ENCODE results near the gene TMEM190.

The TMEM190 gene

GRCh38 chr19:55382522-55383054 lies 6.0 kb downstream of the TMEM190 start:
- Mint-ChIP-seq H3K4me3 (peak overlapping the region; percentile 69 to 80 (median 80)), H3K9me3 (no peaks in the 10 kb centered on the region), H3K4me1 (peaks cover 36% of the 10 kb centered on the region), H3K36me3 (ENCODE audit: low read depth) (peaks cover 15% of the 10 kb centered on the region), H3K27ac (peak overlapping the region in 2 of 3 experiments; percentile 17 to 35), H3K27me3 (ENCODE audit: low read depth) (peaks cover 11% of the 10 kb centered on the region)
- no peak for TF ChIP-seq CTCF (IDR thresholded peaks at IDR 0.05; ENCODE audit: unreplicated experiment in 3 of 3)

DNA sequence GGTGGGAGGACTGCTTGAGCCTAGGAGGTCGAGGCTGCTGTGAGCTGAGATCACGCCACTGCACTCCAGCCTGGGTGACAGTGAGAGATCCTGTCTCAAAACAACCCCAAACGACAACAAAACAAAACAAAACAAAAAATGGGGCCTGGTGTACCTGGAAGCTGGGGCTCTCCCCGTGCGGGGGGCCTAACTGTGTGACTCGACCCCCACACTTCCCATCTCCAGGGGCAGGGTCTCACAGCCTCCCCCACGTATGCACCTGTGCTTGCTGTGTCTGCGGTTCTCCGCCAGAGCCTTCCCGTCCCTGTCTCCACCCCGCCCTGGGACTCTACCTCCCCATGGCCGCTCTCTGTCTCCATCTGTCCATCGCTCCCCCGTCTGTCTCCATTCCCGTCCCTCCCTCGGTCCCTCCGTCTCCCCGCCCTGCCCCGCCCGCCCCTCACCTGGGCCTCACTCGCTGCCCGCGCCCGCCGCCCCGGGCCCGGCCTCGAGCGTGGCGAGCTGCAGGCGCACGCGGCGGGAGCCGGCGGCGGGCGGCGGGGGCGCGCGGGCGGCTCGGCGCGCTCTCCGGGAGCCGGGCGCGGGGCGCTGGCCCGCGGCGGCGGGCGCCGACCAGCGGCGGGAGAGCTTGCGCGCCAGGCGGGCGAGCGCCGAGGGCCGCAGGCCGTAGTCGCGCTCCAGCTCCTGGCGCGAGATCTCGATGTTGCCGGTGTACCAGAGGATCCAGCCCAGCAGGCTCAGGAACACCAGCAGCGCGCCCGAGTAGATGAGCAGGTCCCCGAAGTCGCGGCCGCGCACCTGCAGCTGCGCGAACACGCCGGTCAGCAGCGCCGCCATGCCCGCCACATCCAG lies 6.9 kb downstream of the TMEM190 start:
- H3K27ac Mint-ChIP-seq = peak overlapping the region in 1 of 3 experiments; percentile 72
- TF ChIP-seq CTCF (IDR thresholded peaks at IDR 0.05; ENCODE audit: unreplicated experiment in 3 of 3) = peak in 1 of 3 experiments; percentile 27
- peak overlapping the region; percentile 69 to 80 (median 80) for H3K4me3 Mint-ChIP-seq
- H3K4me1 Mint-ChIP-seq = peaks cover 40% of the 10 kb centered on the region
- peaks cover 6% of the 10 kb centered on the region for H3K27me3 Mint-ChIP-seq (ENCODE audit: low read depth)
- H3K9me3 Mint-ChIP-seq = no peaks in the 10 kb centered on the region
- peaks cover 20% of the 10 kb centered on the region for H3K36me3 Mint-ChIP-seq (ENCODE audit: low read depth)

- H3K4me3 Mint-ChIP-seq = peak within 1 kb of the TSS; percentile 100
- H3K36me3 Mint-ChIP-seq (ENCODE audit: low read depth) = peaks cover 22% of the 10 kb centered on the region
- no peak for TF ChIP-seq CTCF (IDR thresholded peaks at IDR 0.05; ENCODE audit: unreplicated experiment in 3 of 3)
- no peaks in the 10 kb centered on the region for H3K9me3 Mint-ChIP-seq
- H3K27me3 Mint-ChIP-seq (ENCODE audit: low read depth) = peaks cover 6% of the 10 kb centered on the region
- peaks cover 40% of the 10 kb centered on the region for H3K4me1 Mint-ChIP-seq
- peak within 1 kb of the TSS; percentile 92 to 98 (median 98) for H3K27ac Mint-ChIP-seq
Measured at GRCh38 chr19:55384131-55384919, 7.7 kb downstream of the TMEM190 start, which contains the start of gene TMEM238. Gene TMEM238 (minus strand): TSS chr19:55384292. CDS start chr19:55384259, 33 bp downstream.

DNA sequence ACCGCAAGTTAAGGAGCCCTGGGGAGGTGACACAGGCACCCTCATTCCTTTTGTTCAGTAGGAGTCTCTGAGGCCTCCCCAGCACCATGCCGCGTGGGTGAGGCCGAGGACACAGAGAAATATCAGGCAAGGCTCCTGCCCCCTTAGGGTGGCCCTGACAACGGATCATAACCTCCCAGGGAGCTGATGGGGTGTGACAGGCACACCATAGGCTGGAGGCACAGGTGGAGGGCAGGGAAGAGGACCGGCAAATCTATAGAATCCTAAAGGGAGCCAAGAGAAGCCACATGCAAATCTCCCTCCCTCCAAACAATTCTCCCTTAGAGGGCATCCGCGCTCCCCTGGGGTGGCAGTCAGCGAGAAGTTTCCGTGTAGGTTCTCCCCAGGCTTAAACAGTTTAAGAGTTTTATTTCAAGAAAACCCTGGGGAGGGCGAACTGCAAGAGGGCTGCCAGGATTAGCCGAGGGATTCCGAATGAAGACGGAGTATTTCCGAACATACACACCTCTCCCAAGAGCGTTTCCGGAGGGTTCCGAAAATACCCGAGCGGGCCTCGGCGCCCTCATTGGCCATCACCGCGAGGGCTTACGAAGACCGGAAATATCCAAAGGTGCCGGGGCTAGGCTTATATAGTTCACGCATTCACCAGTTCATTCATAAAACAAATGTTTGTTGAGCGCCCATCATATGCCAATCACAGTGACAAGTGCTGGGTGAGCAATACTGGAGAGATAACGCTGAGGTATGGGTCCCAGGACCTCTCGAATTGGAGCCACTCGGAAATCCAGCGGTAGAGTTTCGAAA lies 8.5 kb downstream of the TMEM190 start:
- Mint-ChIP-seq H3K27ac (peak overlapping the region; percentile 92 to 98 (median 98)), H3K4me3 (peak overlapping the region; percentile 100), H3K4me1 (peaks cover 44% of the 10 kb centered on the region), H3K9me3 (no peaks in the 10 kb centered on the region), H3K36me3 (ENCODE audit: low read depth) (peaks cover 29% of the 10 kb centered on the region), H3K27me3 (ENCODE audit: low read depth) (peaks cover 6% of the 10 kb centered on the region)
- TF ChIP-seq CTCF (IDR thresholded peaks at IDR 0.05; ENCODE audit: unreplicated experiment in 3 of 3) = no peak

DNA sequence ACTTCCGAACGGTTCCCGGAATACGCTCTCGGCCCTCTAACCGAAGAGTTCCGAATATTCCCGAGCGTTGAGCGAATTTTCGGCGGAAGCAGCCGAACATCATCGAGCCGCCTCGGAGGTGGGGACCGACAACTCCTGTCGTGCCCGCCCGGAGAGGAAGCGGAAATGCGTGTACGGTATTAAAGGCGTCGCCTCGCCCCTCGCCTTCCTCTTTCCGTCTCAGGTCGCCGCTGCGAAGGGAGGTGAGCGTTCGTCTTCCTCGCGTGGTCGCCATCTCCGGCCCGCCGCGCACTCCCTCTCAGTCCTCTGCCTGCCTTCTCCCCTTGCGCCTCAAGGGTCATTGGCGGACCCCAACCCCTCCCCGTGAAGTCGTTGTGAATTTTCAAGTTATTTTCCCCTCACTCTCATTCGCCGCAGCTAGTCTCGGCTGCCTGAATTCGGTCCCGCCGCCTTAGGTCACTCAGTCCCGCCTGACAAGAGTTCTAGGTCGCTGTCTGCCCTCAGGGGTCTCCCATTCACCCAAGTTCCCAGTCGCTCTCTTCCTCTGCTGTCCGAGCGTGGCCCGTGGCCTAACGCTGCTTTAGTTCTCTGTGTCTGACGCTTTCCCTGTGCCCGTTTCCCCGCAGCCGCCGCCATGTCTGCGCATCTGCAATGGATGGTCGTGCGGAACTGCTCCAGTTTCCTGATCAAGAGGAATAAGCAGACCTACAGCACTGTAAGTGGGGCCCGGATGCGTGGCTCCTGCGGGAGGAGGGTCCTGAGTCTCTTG lies 9.3 kb downstream of the TMEM190 start, which contains the start of gene RPL28:
Gene RPL28 (plus strand): TSS at position 209 of the 769 bp plus-strand sequence. CDS start 426 bp downstream, at position 635.
- peaks cover 35% of the 10 kb centered on the region for H3K36me3 Mint-ChIP-seq (ENCODE audit: low read depth)
- H3K4me3 Mint-ChIP-seq = peak within 1 kb of the TSS; percentile 100
- H3K9me3 Mint-ChIP-seq = no peaks in the 10 kb centered on the region
- no peak for TF ChIP-seq CTCF (IDR thresholded peaks at IDR 0.05; ENCODE audit: unreplicated experiment in 3 of 3)
- H3K27ac Mint-ChIP-seq = peak within 1 kb of the TSS; percentile 92 to 98 (median 98)
- H3K27me3 Mint-ChIP-seq (ENCODE audit: low read depth) = peaks cover 6% of the 10 kb centered on the region
- peaks cover 49% of the 10 kb centered on the region for H3K4me1 Mint-ChIP-seq
